Upper lobe of left lung (tissue), 6 donors: ENCODE data around the gene TYROBP. TPM values are rescaled to one million over a fixed set of nuclear protein-coding genes. Genes with fewer than 3 reads are reported as not detected.
A peak's percentile ranks its signal among the peaks of the same experiment; 100 is the strongest.

Source experiments
- ATAC-seq, 2 donors: fragments of 200-7000 bp; cut with Tn5 transposase; one replicate each; pipeline ENCODE4 v1.9.1; 2022; ENCODE audit warnings: mild to moderate bottlenecking in 2 of 2, moderate library complexity in 2 of 2; ENCODE audit not compliant: low FRiP score in 2 of 2
- DNase-seq, 2 donors: peaks; one replicate each; pipeline ENCODE4 v3.0.0-alpha.2; 2019 to 2020
- H3K27ac ChIP-seq, 4 donors: fragments of 200-600 bp; sonication (generic); one replicate each; pipeline ENCODE4 v1.5.1; 2016 to 2019
- H3K27me3 ChIP-seq, 4 donors: fragments of 200-600 bp; sonication (generic); one replicate each; pipeline ENCODE4 v1.5.1; 2017 to 2019
- H3K36me3 ChIP-seq, 4 donors: fragments of 200-600 bp; sonication (generic); one replicate each; pipeline ENCODE4 v1.5.1; 2016 to 2019
- H3K4me1 ChIP-seq, 4 donors: fragments of 200-600 bp; sonication (generic); one replicate each; pipeline ENCODE4 v1.5.1; 2018 to 2019
- H3K4me3 ChIP-seq, 4 donors: fragments of 200-600 bp; sonication (generic); one replicate each; pipeline ENCODE4 v1.5.1; 2017 to 2019; ENCODE audit warnings: mild to moderate bottlenecking in 2 of 4, moderate library complexity in 1 of 4
- H3K9me3 ChIP-seq, 4 donors: fragments of 200-600 bp; sonication (generic); one replicate each; pipeline ENCODE4 v1.5.1; 2018 to 2019
- EP300 ChIP-seq, 4 donors: sonication (generic); formaldehyde crosslinking; IDR thresholded peaks; one replicate each; pipeline ENCODE4 v1.5.1; 2017; ENCODE audit warnings: antibody characterized with exemption in 4 of 4, control low read depth in 2 of 4
- POLR2A ChIP-seq, 4 donors: fragments of 450-650 bp; IDR thresholded peaks; one replicate each; pipeline ENCODE4 v1.5.1; 2016 to 2017; ENCODE audit warnings: antibody characterized with exemption in 4 of 4, mild to moderate bottlenecking in 2 of 4
- POLR2AphosphoS5 ChIP-seq, 2 donors: sonication (generic); formaldehyde crosslinking; IDR thresholded peaks; one replicate each; pipeline ENCODE4 v1.5.1; 2017; ENCODE audit warnings: antibody characterized with exemption in 2 of 2
- WGBS, 2 donors: methylation state at CpG; one replicate each; pipeline ENCODE4 v1.1.5; 2017 to 2018; 5-methylcytosine and 5-hydroxymethylcytosine counted together
- total RNA-seq, 6 donors: library from RNA; depleted of rRNA in 4 of 6; stranded (reverse); fragments of >200 nt in 4 of 6; gene quantifications; one replicate each; pipeline versions ENCODE4 v1.1.0 to v1.2.1, GENCODE V29; 2016 to 2021
- TF ChIP-seq, protein P1 (sequence below), 6 experiments: fragments of 450-650 bp in 4 of 6; fragments of 200-600 bp in 2 of 6; sonication (generic) in 2 of 6; IDR thresholded peaks; one replicate each; pipeline ENCODE4 v1.5.1; 2016 to 2019; ENCODE audit warnings: antibody characterized with exemption in 6 of 6
- donor health status: DM: no; HTN: no; CAD: no; lungs with moderate emphysema.
- donor health status: DM: no; HTN: yes; CAD: no; lungs with severe emphysema.

Gene TYROBP
- total RNA-seq, 6 donors from 2014 or later = 131 to 532 (median 345) TPM

DNA sequence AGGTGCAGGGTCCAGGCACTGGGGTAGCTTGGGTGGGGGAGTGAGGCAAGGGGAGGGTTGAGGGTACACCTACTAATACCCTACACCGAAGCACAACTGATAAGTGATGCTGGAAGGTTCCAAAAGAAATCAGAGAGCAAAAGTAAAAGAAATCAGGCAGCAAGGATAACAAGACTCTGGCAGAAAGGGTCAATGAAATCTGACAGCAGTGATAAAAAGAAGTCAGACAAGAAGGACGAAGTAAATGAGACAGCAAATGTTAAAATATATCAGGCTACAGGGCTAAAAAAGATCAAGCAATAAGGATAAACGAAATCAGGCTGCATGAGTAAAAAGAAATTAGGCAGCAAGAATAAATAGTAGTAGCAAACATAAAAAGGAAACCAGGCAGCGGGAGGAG lies 32.7 kb upstream of the TYROBP start:
- no peak for ATAC-seq
- Histone ChIP-seq H3K9me3 (no peaks in the 10 kb centered on the region), H3K36me3 (peaks cover 2 to 40% (median 18%) of the 10 kb centered on the region in 4 donors), H3K27ac (no peak overlapping the region), H3K4me1 (peaks cover 0 to 30% (median 21%) of the 10 kb centered on the region in 4 donors), H3K4me3 (no peak overlapping the region), H3K27me3 (no peaks in the 10 kb centered on the region)
- no peak for TF ChIP-seq POLR2A (IDR thresholded peaks at IDR 0.05)
- TF ChIP-seq EP300 (IDR thresholded peaks at IDR 0.05) = no peak
- TF ChIP-seq POLR2AphosphoS5 (IDR thresholded peaks at IDR 0.05) = no peak
- TF ChIP-seq, protein P1, sequence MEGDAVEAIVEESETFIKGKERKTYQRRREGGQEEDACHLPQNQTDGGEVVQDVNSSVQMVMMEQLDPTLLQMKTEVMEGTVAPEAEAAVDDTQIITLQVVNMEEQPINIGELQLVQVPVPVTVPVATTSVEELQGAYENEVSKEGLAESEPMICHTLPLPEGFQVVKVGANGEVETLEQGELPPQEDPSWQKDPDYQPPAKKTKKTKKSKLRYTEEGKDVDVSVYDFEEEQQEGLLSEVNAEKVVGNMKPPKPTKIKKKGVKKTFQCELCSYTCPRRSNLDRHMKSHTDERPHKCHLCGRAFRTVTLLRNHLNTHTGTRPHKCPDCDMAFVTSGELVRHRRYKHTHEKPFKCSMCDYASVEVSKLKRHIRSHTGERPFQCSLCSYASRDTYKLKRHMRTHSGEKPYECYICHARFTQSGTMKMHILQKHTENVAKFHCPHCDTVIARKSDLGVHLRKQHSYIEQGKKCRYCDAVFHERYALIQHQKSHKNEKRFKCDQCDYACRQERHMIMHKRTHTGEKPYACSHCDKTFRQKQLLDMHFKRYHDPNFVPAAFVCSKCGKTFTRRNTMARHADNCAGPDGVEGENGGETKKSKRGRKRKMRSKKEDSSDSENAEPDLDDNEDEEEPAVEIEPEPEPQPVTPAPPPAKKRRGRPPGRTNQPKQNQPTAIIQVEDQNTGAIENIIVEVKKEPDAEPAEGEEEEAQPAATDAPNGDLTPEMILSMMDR (IDR thresholded peaks at IDR 0.05) = no peak
- no peak for DNase-seq
- whole genome bisulfite sequencing, 2 donors = 66 to 68% methylated on average over 4 of the region's 4 CpGs

DNA sequence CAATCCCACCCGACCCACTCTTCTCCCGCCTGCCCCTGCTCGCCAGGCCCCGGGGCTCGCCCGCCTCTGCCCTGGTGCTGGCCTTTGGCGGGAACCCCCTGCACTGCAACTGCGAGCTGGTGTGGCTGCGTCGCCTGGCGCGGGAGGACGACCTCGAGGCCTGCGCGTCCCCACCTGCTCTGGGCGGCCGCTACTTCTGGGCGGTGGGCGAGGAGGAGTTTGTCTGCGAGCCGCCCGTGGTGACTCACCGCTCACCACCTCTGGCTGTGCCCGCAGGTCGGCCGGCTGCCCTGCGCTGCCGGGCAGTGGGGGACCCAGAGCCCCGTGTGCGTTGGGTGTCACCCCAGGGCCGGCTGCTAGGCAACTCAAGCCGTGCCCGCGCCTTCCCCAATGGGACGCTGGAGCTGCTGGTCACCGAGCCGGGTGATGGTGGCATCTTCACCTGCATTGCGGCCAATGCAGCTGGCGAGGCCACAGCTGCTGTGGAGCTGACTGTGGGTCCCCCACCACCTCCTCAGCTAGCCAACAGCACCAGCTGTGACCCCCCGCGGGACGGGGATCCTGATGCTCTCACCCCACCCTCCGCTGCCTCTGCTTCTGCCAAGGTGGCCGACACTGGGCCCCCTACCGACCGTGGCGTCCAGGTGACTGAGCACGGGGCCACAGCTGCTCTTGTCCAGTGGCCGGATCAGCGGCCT lies 32.1 kb upstream of the TYROBP start:
- ATAC-seq (no peak), DNase-seq (peak in 1 of 2 donors; percentile 81)
- Histone ChIP-seq H3K36me3 (peaks cover 2 to 37% (median 17%) of the 10 kb centered on the region in 4 donors), H3K27ac (no peak overlapping the region), H3K27me3 (no peaks in the 10 kb centered on the region), H3K4me1 (peaks cover 5 to 36% (median 27%) of the 10 kb centered on the region in 4 donors), H3K9me3 (no peaks in the 10 kb centered on the region), H3K4me3 (no peak overlapping the region)
- WGBS, 2 donors = 93 to 94% methylated on average over 25 to 47 of the region's 51 CpGs
- TF ChIP-seq EP300 (IDR thresholded peaks at IDR 0.05) = no peak
- TF ChIP-seq, protein P1 (IDR thresholded peaks at IDR 0.05) = no peak
- no peak for TF ChIP-seq POLR2A (IDR thresholded peaks at IDR 0.05)
- no peak for TF ChIP-seq POLR2AphosphoS5 (IDR thresholded peaks at IDR 0.05)

DNA sequence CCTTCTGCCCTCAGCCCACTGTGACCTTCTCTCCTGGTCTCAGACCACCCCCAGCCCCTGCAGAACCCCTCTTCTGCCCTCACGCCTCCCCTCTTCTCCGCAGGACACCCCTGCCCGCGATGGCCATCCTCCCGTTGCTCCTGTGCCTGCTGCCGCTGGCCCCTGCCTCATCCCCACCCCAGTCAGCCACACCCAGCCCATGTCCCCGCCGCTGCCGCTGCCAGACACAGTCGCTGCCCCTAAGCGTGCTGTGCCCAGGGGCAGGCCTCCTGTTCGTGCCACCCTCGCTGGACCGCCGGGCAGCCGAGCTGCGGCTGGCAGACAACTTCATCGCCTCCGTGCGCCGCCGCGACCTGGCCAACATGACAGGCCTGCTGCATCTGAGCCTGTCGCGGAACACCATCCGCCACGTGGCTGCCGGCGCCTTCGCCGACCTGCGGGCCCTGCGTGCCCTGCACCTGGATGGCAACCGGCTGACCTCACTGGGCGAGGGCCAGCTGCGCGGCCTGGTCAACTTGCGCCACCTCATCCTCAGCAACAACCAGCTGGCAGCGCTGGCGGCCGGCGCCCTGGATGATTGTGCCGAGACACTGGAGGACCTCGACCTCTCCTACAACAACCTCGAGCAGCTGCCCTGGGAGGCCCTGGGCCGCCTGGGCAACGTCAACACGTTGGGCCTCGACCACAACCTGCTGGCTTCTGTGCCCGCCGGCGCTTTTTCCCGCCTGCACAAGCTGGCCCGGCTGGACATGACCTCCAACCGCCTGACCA lies 31.4 kb upstream of the TYROBP start:
- Histone ChIP-seq H3K27me3 (no peaks in the 10 kb centered on the region), H3K4me3 (no peak overlapping the region), H3K4me1 (peaks cover 6 to 37% (median 28%) of the 10 kb centered on the region in 4 donors), H3K27ac (no peak overlapping the region), H3K9me3 (no peaks in the 10 kb centered on the region), H3K36me3 (peaks cover 2 to 30% (median 14%) of the 10 kb centered on the region in 4 donors)
- 93 to 94% methylated on average over 36 to 48 of the region's 55 CpGs for WGBS, 2 donors
- ATAC-seq (no peak), DNase-seq (peak in 1 of 2 donors; percentile 86)
- TF ChIP-seq POLR2AphosphoS5 (IDR thresholded peaks at IDR 0.05) (no peak), EP300 (IDR thresholded peaks at IDR 0.05) (no peak), POLR2A (IDR thresholded peaks at IDR 0.05) (no peak)
- TF ChIP-seq, protein P1 (IDR thresholded peaks at IDR 0.05) = no peak

DNA sequence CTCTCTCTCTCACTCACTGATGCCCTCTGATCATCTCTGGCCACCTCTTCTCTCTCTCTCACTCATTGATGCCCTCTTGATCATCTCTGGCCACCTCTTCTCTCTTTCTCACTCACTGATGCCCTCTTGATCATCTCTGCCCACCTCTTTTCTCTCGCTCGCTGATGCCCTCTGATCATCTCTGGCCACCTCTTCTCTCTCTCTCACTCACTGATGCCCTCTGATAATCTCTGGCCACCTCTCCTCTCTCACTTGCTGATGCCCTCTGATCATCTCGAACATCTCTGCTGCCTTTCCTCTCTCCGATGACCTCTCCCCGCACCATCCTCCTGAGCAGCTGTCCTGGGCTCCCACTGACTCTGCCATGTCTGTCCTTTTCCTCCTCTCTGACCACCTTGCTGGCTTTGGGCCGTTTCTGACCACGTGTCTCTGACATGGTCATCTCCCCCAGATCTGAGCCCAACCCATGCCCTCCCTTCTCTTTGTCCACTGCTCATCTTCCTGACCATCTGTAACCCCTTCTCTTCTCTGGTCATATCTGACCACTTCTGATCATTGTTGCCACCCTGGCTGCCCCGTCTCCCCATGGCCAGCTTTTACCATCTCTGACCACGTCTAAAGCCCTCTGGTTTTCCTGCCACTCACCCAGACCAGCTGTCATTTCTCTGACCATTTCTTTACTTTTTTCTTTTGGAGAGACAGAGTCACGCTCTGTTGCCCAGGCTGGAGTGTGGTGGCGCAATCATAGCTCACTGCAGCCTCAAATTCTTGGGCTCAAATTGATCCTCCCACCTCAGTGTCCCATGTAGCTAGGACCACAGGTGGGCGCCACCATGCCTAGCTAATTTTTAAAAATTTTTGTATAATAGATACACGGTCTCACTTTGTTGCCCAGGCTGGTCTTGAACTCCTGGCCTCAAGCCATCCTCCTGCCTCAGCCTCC lies 30.5 kb upstream of the TYROBP start:
- TF ChIP-seq POLR2A (IDR thresholded peaks at IDR 0.05) = no peak
- TF ChIP-seq EP300 (IDR thresholded peaks at IDR 0.05) = no peak
- TF ChIP-seq, protein P1 (IDR thresholded peaks at IDR 0.05) = no peak
- no peak for TF ChIP-seq POLR2AphosphoS5 (IDR thresholded peaks at IDR 0.05)
- Histone ChIP-seq H3K27me3 (no peaks in the 10 kb centered on the region), H3K36me3 (peaks cover 2 to 21% (median 13%) of the 10 kb centered on the region in 4 donors), H3K4me3 (peak overlapping the region in 2 of 4 donors; percentile 81), H3K27ac (no peak overlapping the region), H3K9me3 (no peaks in the 10 kb centered on the region), H3K4me1 (peaks cover 6 to 37% (median 28%) of the 10 kb centered on the region in 4 donors)
- no peak for ATAC-seq
- 77 to 83% methylated on average over 13 of the region's 13 CpGs for WGBS, 2 donors
- no peak for DNase-seq
